ENCODE results near the gene ACTA2. TPM values are rescaled to one million over a fixed set of nuclear protein-coding genes. Genes with fewer than 3 reads are reported as not detected.

The ACTA2 gene
- total and polyA plus RNA-seq, 9 donors: 209 to 308 (median 267) TPM

- WGBS (ENCODE audit: insufficient coverage): 45% methylated on average over 2 of the region's 2 CpGs
Measured at GRCh38 chr10:88899886-88900285, 52.7 kb downstream of the ACTA2 start.

GRCh38 chr10:88898727-88899126 lies 53.8 kb downstream of the ACTA2 start:
- no peak for DNase-seq
- no peak overlapping the region for H3K27ac ChIP-seq (ENCODE audit: low read length)
- peaks cover 7% of the 10 kb centered on the region for H3K36me3 ChIP-seq (ENCODE audit: control insufficient read depth, insufficient read depth, low read length)
- H3K9me3 ChIP-seq (replicated peaks; ENCODE audit: control insufficient read depth, low read depth, low read length): no peaks in the 10 kb centered on the region
- 92% methylated on average over 2 of the region's 3 CpGs for WGBS (ENCODE audit: insufficient coverage)
- no peaks in the 10 kb centered on the region for H3K27me3 ChIP-seq (ENCODE audit: control insufficient read depth, insufficient read depth, low read length)
- peaks cover 16% of the 10 kb centered on the region for H3K4me1 ChIP-seq (ENCODE audit: control insufficient read depth, insufficient read depth, low read length)
- no peak overlapping the region for H3K4me3 ChIP-seq (ENCODE audit: low read length)

More at GRCh38 chr10:88899886-88900285, 52.7 kb downstream of the ACTA2 start:
- no peaks in the 10 kb centered on the region for H3K27me3 ChIP-seq (ENCODE audit: control insufficient read depth, insufficient read depth, low read length)
- DNase-seq: no peak
- H3K36me3 ChIP-seq (ENCODE audit: control insufficient read depth, insufficient read depth, low read length): peaks cover 13% of the 10 kb centered on the region
- peaks cover 13% of the 10 kb centered on the region for H3K4me1 ChIP-seq (ENCODE audit: control insufficient read depth, insufficient read depth, low read length)
- no peaks in the 10 kb centered on the region for H3K9me3 ChIP-seq (replicated peaks; ENCODE audit: control insufficient read depth, low read depth, low read length)
- H3K27ac ChIP-seq (ENCODE audit: low read length): no peak overlapping the region
- H3K4me3 ChIP-seq (ENCODE audit: low read length): no peak overlapping the region

- H3K4me3 ChIP-seq (ENCODE audit: low read length): no peak overlapping the region
- peaks cover 16% of the 10 kb centered on the region for H3K4me1 ChIP-seq (ENCODE audit: control insufficient read depth, insufficient read depth, low read length)
- 80% methylated on average over 2 of the region's 8 CpGs for WGBS (ENCODE audit: insufficient coverage)
- DNase-seq: peak; percentile 90
- H3K36me3 ChIP-seq (ENCODE audit: control insufficient read depth, insufficient read depth, low read length): peaks cover 4% of the 10 kb centered on the region
- no peaks in the 10 kb centered on the region for H3K9me3 ChIP-seq (replicated peaks; ENCODE audit: control insufficient read depth, low read depth, low read length)
- no peaks in the 10 kb centered on the region for H3K27me3 ChIP-seq (ENCODE audit: control insufficient read depth, insufficient read depth, low read length)
- peak overlapping the region; percentile 74 for H3K27ac ChIP-seq (ENCODE audit: low read length)
Measured at GRCh38 chr10:88896994-88897853, 55.3 kb downstream of the ACTA2 start.

- Histone ChIP-seq H3K4me3 (ENCODE audit: low read length) (no peak overlapping the region), H3K36me3 (ENCODE audit: control insufficient read depth, insufficient read depth, low read length) (no peaks in the 10 kb centered on the region), H3K4me1 (ENCODE audit: control insufficient read depth, insufficient read depth, low read length) (peaks cover 16% of the 10 kb centered on the region), H3K27me3 (ENCODE audit: control insufficient read depth, insufficient read depth, low read length) (no peaks in the 10 kb centered on the region), H3K9me3 (replicated peaks; ENCODE audit: control insufficient read depth, low read depth, low read length) (no peaks in the 10 kb centered on the region), H3K27ac (ENCODE audit: low read length) (peak overlapping the region; percentile 74)
- WGBS (ENCODE audit: insufficient coverage): no CpG with 5 or more reads among the region's 4 CpGs
- DNase-seq: no peak
Measured at GRCh38 chr10:88896372-88896993, 56.1 kb downstream of the ACTA2 start.

GRCh38 chr10:88895250-88895649 lies 57.3 kb downstream of the ACTA2 start:
- Histone ChIP-seq H3K27ac (ENCODE audit: low read length) (no peak overlapping the region), H3K4me1 (ENCODE audit: control insufficient read depth, insufficient read depth, low read length) (peaks cover 16% of the 10 kb centered on the region), H3K4me3 (ENCODE audit: low read length) (no peak overlapping the region), H3K36me3 (ENCODE audit: control insufficient read depth, insufficient read depth, low read length) (no peaks in the 10 kb centered on the region), H3K9me3 (replicated peaks; ENCODE audit: control insufficient read depth, low read depth, low read length) (no peaks in the 10 kb centered on the region), H3K27me3 (ENCODE audit: control insufficient read depth, insufficient read depth, low read length) (no peaks in the 10 kb centered on the region)
- no peak for DNase-seq
- WGBS (ENCODE audit: insufficient coverage): no CpG with 5 or more reads among the region's 1 CpG

- peak; percentile 64 for DNase-seq
- Histone ChIP-seq H3K27me3 (ENCODE audit: control insufficient read depth, insufficient read depth, low read length) (no peaks in the 10 kb centered on the region), H3K9me3 (replicated peaks; ENCODE audit: control insufficient read depth, low read depth, low read length) (no peaks in the 10 kb centered on the region), H3K36me3 (ENCODE audit: control insufficient read depth, insufficient read depth, low read length) (no peaks in the 10 kb centered on the region), H3K4me1 (ENCODE audit: control insufficient read depth, insufficient read depth, low read length) (peaks cover 16% of the 10 kb centered on the region), H3K4me3 (ENCODE audit: low read length) (no peak overlapping the region), H3K27ac (ENCODE audit: low read length) (peak overlapping the region; percentile 7)
- no CpG with 5 or more reads among the region's 3 CpGs for WGBS (ENCODE audit: insufficient coverage)
Measured at GRCh38 chr10:88893611-88894010, 59.0 kb downstream of the ACTA2 start.

DNA sequence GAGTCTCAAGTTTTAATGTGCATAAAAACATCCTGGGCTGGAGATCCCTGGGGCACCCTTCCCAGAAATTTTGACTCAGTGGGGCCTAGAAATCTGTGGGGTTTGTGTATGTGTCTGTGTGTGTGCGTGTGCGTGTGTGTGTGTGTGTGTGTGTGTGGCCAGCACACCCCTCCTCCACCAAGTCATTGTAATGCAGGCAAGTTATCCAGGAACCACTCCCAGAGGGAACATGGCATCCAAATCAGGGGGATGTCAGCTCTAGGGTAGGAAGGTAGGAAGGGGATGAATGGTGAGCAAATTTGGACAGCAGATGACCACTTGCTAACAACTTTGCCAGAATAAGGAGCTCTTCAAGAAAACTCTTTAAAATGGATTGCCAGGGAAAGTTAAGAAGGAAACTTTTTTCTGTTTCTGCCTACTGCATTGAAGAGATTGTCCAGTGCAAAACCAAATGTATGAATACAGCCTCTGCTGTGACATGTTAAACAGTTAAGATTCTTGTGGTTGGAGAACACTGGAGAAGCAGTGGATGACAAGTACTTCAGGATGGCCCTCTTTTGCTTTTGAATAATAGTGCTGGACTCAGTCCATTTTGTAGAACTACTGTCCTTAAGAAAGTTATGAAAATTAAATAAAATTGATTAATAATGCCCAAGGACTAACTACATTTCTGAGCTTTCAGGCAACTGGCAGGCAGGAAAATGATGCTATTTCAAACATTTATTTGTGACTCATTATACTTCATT lies 60.2 kb downstream of the ACTA2 start:
- no CpG with 5 or more reads among the region's 2 CpGs for WGBS (ENCODE audit: insufficient coverage)
- Histone ChIP-seq H3K9me3 (replicated peaks; ENCODE audit: control insufficient read depth, low read depth, low read length) (no peaks in the 10 kb centered on the region), H3K27ac (ENCODE audit: low read length) (no peak overlapping the region), H3K27me3 (ENCODE audit: control insufficient read depth, insufficient read depth, low read length) (no peaks in the 10 kb centered on the region), H3K4me3 (ENCODE audit: low read length) (no peak overlapping the region), H3K36me3 (ENCODE audit: control insufficient read depth, insufficient read depth, low read length) (no peaks in the 10 kb centered on the region), H3K4me1 (ENCODE audit: control insufficient read depth, insufficient read depth, low read length) (peaks cover 18% of the 10 kb centered on the region)
- DNase-seq: no peak

- Histone ChIP-seq H3K9me3 (replicated peaks; ENCODE audit: control insufficient read depth, low read depth, low read length) (no peaks in the 10 kb centered on the region), H3K4me3 (ENCODE audit: low read length) (no peak overlapping the region), H3K36me3 (ENCODE audit: control insufficient read depth, insufficient read depth, low read length) (no peaks in the 10 kb centered on the region), H3K27ac (ENCODE audit: low read length) (no peak overlapping the region), H3K4me1 (ENCODE audit: control insufficient read depth, insufficient read depth, low read length) (peaks cover 9% of the 10 kb centered on the region), H3K27me3 (ENCODE audit: control insufficient read depth, insufficient read depth, low read length) (no peaks in the 10 kb centered on the region)
- no peak for DNase-seq
- WGBS (ENCODE audit: insufficient coverage): no CpG with 5 or more reads among the region's 4 CpGs
Measured at GRCh38 chr10:88890681-88891381, 61.7 kb downstream of the ACTA2 start.

DNA sequence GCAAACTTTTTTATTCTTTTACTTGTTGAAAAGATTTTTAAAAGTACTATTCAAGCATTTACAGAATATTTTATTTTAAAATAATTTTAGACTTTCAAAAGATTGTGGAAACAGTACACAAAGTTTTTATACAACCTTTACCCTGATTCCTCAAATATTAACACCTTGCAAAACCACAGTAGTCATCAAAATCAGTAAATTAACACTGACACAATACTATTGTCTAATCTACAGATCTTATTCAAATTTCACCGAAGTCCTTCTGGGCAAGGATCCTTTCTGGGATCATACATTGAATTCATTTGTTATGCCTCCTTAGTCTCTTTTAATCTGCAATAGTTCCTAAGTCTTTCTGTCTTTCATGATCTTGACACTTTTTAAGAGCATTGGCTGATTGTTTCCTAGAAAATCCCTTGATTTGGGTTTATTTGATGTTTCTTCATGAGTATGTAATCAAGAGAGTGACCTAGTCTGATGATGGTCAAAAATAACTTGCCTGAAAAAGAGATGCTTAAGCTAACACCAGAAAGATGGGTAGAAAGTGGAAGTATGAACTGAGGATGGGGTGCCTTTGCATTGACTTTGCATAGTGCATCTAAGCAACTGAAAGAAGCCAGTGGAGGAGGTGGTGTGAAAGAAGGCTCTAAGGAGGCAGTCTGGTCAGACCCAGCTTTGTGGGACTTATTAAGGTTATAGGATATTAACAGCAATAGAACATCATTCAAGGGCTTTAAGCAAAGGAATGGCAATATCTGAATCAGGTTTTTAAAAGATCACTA lies 62.8 kb downstream of the ACTA2 start:
- Histone ChIP-seq H3K36me3 (ENCODE audit: control insufficient read depth, insufficient read depth, low read length) (no peaks in the 10 kb centered on the region), H3K4me1 (ENCODE audit: control insufficient read depth, insufficient read depth, low read length) (peaks cover 7% of the 10 kb centered on the region), H3K27ac (ENCODE audit: low read length) (no peak overlapping the region), H3K27me3 (ENCODE audit: control insufficient read depth, insufficient read depth, low read length) (no peaks in the 10 kb centered on the region), H3K9me3 (replicated peaks; ENCODE audit: control insufficient read depth, low read depth, low read length) (no peaks in the 10 kb centered on the region), H3K4me3 (ENCODE audit: low read length) (no peak overlapping the region)
- WGBS (ENCODE audit: insufficient coverage): 100% methylated on average over 1 of the region's 1 CpG
- no peak for DNase-seq

Data from muscle of leg (tissue), 11 donors.